SK-N-SH treated with all-trans-retinoic acid at 6 μM for 48 hours (cell line): ENCODE data around the gene FRMD4A.

Source experiments
- ARNTL ChIP-seq: fragments of 450-650 bp; formaldehyde crosslinking; IDR thresholded peaks from 2 replicates; pipeline ENCODE4 v1.5.0; 2020; ENCODE audit warnings: low read depth, mild to moderate bottlenecking, moderate library complexity, borderline replicate concordance
- GLIS3 ChIP-seq: fragments of 250-450 bp; sonication (Bioruptor Pico); IDR thresholded peaks from 2 replicates; pipeline ENCODE4 v1.5.0; 2020; ENCODE audit warnings: mild to moderate bottlenecking, moderate library complexity
- ZFP30 ChIP-seq: fragments of 450-650 bp; formaldehyde crosslinking; IDR thresholded peaks from 2 replicates; pipeline ENCODE4 v1.5.0; 2022; ENCODE audit warnings: mild to moderate bottlenecking, moderate library complexity
- TF ChIP-seq, protein P1 (sequence below): fragments of 250-450 bp; sonication (Bioruptor Pico); IDR thresholded peaks from 2 replicates; pipeline ENCODE4 v1.8.0; 2020; ENCODE audit warnings: mild to moderate bottlenecking, moderate library complexity, borderline replicate concordance

DNA sequence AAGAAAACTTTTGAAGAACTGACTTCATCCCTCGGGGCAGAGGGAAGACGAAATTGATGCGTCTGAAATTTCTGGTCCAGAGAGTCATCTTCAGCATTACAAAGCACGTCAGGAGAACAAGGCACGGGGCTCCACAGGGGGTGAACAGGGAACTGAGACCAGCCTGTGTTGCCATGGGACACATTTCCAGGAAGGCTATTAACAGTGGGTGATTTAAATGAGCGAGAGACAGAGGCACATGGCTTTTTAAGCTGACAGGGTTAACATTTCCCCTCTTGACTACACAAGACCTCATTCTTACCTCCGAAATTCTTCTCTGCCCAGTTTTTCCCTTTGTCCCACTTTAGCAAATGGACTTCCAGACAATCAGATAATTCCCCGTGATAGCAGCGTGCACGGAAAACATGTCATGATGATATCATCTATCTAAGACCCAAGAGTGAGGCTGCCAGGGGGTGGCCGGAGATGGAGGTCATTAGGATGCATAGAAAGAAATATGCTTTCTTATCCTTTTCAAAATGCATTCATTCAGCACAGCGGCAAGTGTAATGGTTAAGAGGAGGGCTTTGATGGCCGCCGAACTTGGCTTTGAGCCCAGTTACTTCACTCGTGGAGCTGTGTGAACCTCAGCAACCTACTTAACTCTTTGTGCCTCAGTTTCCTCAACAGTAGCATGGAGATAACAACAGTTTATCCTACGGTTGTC, 496.0 kb downstream of the FRMD4A start:
- TF ChIP-seq ZFP30 (CRISPR knock-in tag) (no peak), ARNTL (CRISPR knock-in tag) (no peak), GLIS3 (CRISPR knock-in tag) (no peak; the same call in 1 of the 2 replicates)
- TF ChIP-seq, protein P1, sequence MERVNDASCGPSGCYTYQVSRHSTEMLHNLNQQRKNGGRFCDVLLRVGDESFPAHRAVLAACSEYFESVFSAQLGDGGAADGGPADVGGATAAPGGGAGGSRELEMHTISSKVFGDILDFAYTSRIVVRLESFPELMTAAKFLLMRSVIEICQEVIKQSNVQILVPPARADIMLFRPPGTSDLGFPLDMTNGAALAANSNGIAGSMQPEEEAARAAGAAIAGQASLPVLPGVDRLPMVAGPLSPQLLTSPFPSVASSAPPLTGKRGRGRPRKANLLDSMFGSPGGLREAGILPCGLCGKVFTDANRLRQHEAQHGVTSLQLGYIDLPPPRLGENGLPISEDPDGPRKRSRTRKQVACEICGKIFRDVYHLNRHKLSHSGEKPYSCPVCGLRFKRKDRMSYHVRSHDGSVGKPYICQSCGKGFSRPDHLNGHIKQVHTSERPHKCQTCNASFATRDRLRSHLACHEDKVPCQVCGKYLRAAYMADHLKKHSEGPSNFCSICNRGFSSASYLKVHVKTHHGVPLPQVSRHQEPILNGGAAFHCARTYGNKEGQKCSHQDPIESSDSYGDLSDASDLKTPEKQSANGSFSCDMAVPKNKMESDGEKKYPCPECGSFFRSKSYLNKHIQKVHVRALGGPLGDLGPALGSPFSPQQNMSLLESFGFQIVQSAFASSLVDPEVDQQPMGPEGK, result no peak
